Small intestine (tissue), 7 donors: ENCODE results near the gene TRAF1. TPM values are rescaled to one million over a fixed set of nuclear protein-coding genes. Genes with fewer than 3 reads are reported as not detected.

ENCODE experiments used
- DNase-seq, 2 donors: peaks; one replicate each; pipeline versions ENCODE4 v3.0.0 to v3.0.0-alpha.2; 2013
- FAIRE-seq: peaks from 2 replicates; lab custom pipeline; 2012; peaks lifted over from hg19 to GRCh38; lab: Jason Lieb, UNC
- H3K27ac ChIP-seq, 3 donors: one replicate each; pipeline ENCODE4 v1.5.1; 2013; ENCODE audit warnings: low read length in 2 of 3, mild to moderate bottlenecking in 2 of 3, control low read depth in 1 of 3, inconsistent platforms in 1 of 3, low read depth in 1 of 3, moderate library complexity in 1 of 3
- H3K27me3 ChIP-seq, 3 donors: one replicate each; pipeline ENCODE4 v1.6.1; 2013; ENCODE audit warnings: low read length in 3 of 3, inconsistent platforms in 1 of 3; ENCODE audit not compliant: control insufficient read depth in 3 of 3, insufficient read depth in 3 of 3
- H3K36me3 ChIP-seq, 3 donors: one replicate each; pipeline ENCODE4 v1.6.1; 2013; ENCODE audit warnings: low read length in 3 of 3, inconsistent platforms in 1 of 3, low read depth in 1 of 3, mild to moderate bottlenecking in 1 of 3, moderate library complexity in 1 of 3; ENCODE audit not compliant: control insufficient read depth in 3 of 3, insufficient read depth in 2 of 3
- H3K4me1 ChIP-seq, 3 donors: one replicate each; pipeline ENCODE4 v1.6.1; 2013; ENCODE audit warnings: low read length in 2 of 3, inconsistent platforms in 1 of 3, low read depth in 1 of 3, mild to moderate bottlenecking in 1 of 3, moderate library complexity in 1 of 3; ENCODE audit not compliant: control insufficient read depth in 3 of 3, insufficient read depth in 2 of 3
- H3K4me3 ChIP-seq, 3 donors: one replicate each; pipeline ENCODE4 v1.5.1; 2013; ENCODE audit warnings: low read length in 3 of 3, control low read depth in 1 of 3, inconsistent platforms in 1 of 3, low read depth in 1 of 3, mild to moderate bottlenecking in 1 of 3, moderate library complexity in 1 of 3
- H3K9me3 ChIP-seq, 2 donors: one replicate each; pipeline ENCODE4 v1.6.1; 2013; ENCODE audit warnings: low read depth in 1 of 2, low read length in 1 of 2; ENCODE audit not compliant: control insufficient read depth in 2 of 2, insufficient read depth in 1 of 2
- WGBS, 3 donors: extraction: QIAGEN DNeasy Blood & Tissue Kit; methylation state at CpG; one replicate each; pipeline ENCODE4 v1.1.7; 2013; 5-methylcytosine and 5-hydroxymethylcytosine counted together
- polyA plus RNA-seq, 4 donors: library from polyadenylated mRNA; stranded (reverse) in 3 of 4; unstranded in 1 of 4; fragments of 200-250 nt in 3 of 4; fragments of 120-200 nt in 1 of 4; gene quantifications; one replicate each; pipeline versions ENCODE4 v1.2.1 to v1.2.3, GENCODE V29; 2013
- donor health status: healthy with polysubstance abuse.
- donor health status: control.
- donor health status: control.
- donor health status: Bipolar disorder and iron deficiency.
- donor health status: healthy.

The TRAF1 gene
- polyA plus RNA-seq, 4 donors, result 1.1 to 5.6 (median 1.9) TPM

DNA sequence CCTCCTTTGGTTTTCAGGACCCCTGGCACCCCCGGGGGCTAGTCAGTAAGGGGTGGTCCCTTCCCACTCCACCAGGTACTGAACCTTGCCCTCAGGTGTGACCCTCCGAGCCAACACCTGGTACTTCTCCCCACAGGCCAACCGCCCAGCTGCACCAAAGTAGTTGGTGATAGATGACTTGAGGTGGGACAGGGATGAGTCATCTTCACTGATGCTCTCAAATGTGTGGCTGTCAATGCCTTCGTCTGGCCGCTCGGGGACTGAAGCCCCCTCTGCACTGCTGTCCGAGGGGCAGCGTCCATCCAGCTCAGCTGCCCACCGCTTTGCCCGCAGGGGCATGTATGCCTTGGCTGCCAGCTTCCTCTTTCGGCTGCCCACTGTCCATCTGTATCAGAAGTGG is 68.7 kb downstream of the TRAF1 start:
- Histone ChIP-seq H3K9me3 (no peaks in the 10 kb centered on the region), H3K4me1 (no peaks in the 10 kb centered on the region), H3K27me3 (no peaks in the 10 kb centered on the region), H3K4me3 (no peak overlapping the region), H3K27ac (no peak overlapping the region), H3K36me3 (peaks cover 0 to 69% (median 5%) of the 10 kb centered on the region in 3 donors)
- no peak for FAIRE-seq
- WGBS, 3 donors, result 68 to 82% (median 74%) methylated on average over 11 of the region's 11 CpGs
- no peak for DNase-seq

GRCh38 chr9:120857481-120857880 is 69.1 kb downstream of the TRAF1 start:
- FAIRE-seq (no peak), DNase-seq (no peak)
- H3K4me1 ChIP-seq, result no peaks in the 10 kb centered on the region
- H3K36me3 ChIP-seq, result peaks cover 0 to 65% (median 5%) of the 10 kb centered on the region in 3 donors
- H3K27ac ChIP-seq, result no peak overlapping the region
- no peak overlapping the region for H3K4me3 ChIP-seq
- H3K27me3 ChIP-seq, result no peaks in the 10 kb centered on the region
- 29 to 69% (median 66%) methylated on average over 7 of the region's 7 CpGs for WGBS, 3 donors
- H3K9me3 ChIP-seq, result no peaks in the 10 kb centered on the region

GRCh38 chr9:120856700-120857099 is 69.9 kb downstream of the TRAF1 start:
- no peak overlapping the region for H3K4me3 ChIP-seq
- H3K36me3 ChIP-seq, result peaks cover 0 to 60% (median 5%) of the 10 kb centered on the region in 3 donors
- DNase-seq (peak in 1 of 2 donors; percentile 78), FAIRE-seq (no peak)
- no peaks in the 10 kb centered on the region for H3K9me3 ChIP-seq
- no peak overlapping the region for H3K27ac ChIP-seq
- 13 to 55% (median 52%) methylated on average over 4 of the region's 4 CpGs for WGBS, 3 donors
- no peaks in the 10 kb centered on the region for H3K27me3 ChIP-seq
- H3K4me1 ChIP-seq, result no peaks in the 10 kb centered on the region

- H3K4me1 ChIP-seq, result no peaks in the 10 kb centered on the region
- H3K9me3 ChIP-seq, result no peaks in the 10 kb centered on the region
- no peak overlapping the region for H3K27ac ChIP-seq
- no peaks in the 10 kb centered on the region for H3K27me3 ChIP-seq
- DNase-seq (no peak), FAIRE-seq (no peak)
- H3K4me3 ChIP-seq, result no peak overlapping the region
- H3K36me3 ChIP-seq, result peaks cover 0 to 60% (median 5%) of the 10 kb centered on the region in 3 donors
- 84 to 92% (median 88%) methylated on average over 7 of the region's 7 CpGs for WGBS, 3 donors
Measured at GRCh38 chr9:120855827-120856670, 70.5 kb downstream of the TRAF1 start.

DNA sequence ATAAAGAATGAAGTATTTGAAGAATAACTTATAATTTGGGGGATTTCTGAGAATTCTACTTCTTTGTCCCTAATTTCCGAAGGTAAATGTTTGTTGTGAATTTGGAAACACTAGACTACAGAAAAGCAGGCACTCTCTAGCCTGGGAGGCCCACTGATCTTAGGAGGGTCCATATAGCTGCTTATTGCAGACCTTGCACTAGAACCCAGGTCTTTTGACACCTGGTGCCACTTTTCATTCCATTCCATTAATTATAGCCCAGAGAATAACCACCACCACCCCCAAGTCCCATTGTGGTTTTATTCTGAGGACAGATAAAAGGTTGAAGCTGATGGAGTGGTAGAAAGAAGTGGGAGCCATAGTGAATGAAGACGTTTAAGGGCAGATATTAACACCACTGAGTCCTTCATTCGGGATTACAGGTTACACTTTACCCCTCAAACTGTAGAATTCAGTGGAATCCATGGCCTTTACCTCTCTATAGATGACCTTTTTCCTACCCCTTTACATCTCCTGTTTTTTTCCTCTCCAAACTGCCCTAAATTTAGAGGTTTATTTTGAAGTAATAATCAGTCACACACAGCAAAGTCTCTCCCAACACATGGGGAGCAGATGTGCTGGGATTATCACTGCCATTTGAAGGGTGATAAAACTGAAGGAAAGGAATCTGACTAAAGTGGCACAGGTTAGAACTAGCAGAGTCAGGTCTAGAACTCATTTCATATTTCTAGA is 71.8 kb downstream of the TRAF1 start:
- DNase-seq (no peak), FAIRE-seq (no peak)
- Histone ChIP-seq H3K9me3 (no peaks in the 10 kb centered on the region), H3K27ac (no peak overlapping the region), H3K4me1 (no peaks in the 10 kb centered on the region), H3K4me3 (no peak overlapping the region), H3K27me3 (no peaks in the 10 kb centered on the region), H3K36me3 (peaks cover 0 to 52% (median 0%) of the 10 kb centered on the region in 3 donors)
- WGBS, 3 donors, result 80 to 87% (median 82%) methylated on average over 3 of the region's 3 CpGs

GRCh38 chr9:120853198-120853597 is 73.4 kb downstream of the TRAF1 start:
- 88 to 93% (median 89%) methylated on average over 6 of the region's 6 CpGs for WGBS, 3 donors
- H3K36me3 ChIP-seq, result peaks cover 0 to 42% (median 0%) of the 10 kb centered on the region in 3 donors
- H3K27ac ChIP-seq, result no peak overlapping the region
- H3K4me1 ChIP-seq, result no peaks in the 10 kb centered on the region
- H3K27me3 ChIP-seq, result no peaks in the 10 kb centered on the region
- no peaks in the 10 kb centered on the region for H3K9me3 ChIP-seq
- no peak for DNase-seq
- FAIRE-seq, result no peak
- no peak overlapping the region for H3K4me3 ChIP-seq

Other genes starting within 250 kb of the TRAF1 start
- 10 to 100 TPM in 1 of 4 donors, 1 to 10 TPM in 3; 3.0 to 21.7 (median 5.1) TPM for gene MEGF9, start 212.3 kb downstream of the TRAF1 start, polyA plus RNA-seq
- gene FBXW2, start 133.4 kb downstream of the TRAF1 start, polyA plus RNA-seq, result 10 to 100 TPM in 2 of 4 donors, 1 to 10 TPM in 2; 6.2 to 45.4 (median 13.1) TPM
- gene PSMD5, start 83.9 kb downstream of the TRAF1 start, polyA plus RNA-seq, result 10 to 100 TPM; 15.4 to 26.7 (median 16.7) TPM
- gene PHF19, start 49.6 kb downstream of the TRAF1 start, polyA plus RNA-seq, result 10 to 100 TPM in 2 of 4 donors, 1 to 10 TPM in 2; 2.0 to 35.7 (median 17.8) TPM
- gene C5, start 123.5 kb upstream of the TRAF1 start, polyA plus RNA-seq, result 10 to 100 TPM in 1 of 4 donors, 1 to 10 TPM in 3; 4.1 to 25.4 (median 7.5) TPM
- 10 to 100 TPM in 1 of 4 donors, 1 to 10 TPM in 3; 1.9 to 14.4 (median 4.5) TPM for gene CNTRL, start 148.2 kb upstream of the TRAF1 start, polyA plus RNA-seq